Activated CD4-positive, CD25-positive, alpha-beta regulatory T cell treated with anti-CD3 and anti-CD28 coated beads, Interleukin-2, amount 50 U/mL, for 72 hours (primary cell): ENCODE data around the gene RNF4.
"Not testable (repeated sequence)": the region's sequence is repeated elsewhere in the genome, so short reads cannot be mapped to it uniquely, and the experiment has no call there.

Experiments used
- DNase-seq: peaks from one replicate; pipeline ENCODE4 v3.0.0; 2021

The RNF4 gene

DNA sequence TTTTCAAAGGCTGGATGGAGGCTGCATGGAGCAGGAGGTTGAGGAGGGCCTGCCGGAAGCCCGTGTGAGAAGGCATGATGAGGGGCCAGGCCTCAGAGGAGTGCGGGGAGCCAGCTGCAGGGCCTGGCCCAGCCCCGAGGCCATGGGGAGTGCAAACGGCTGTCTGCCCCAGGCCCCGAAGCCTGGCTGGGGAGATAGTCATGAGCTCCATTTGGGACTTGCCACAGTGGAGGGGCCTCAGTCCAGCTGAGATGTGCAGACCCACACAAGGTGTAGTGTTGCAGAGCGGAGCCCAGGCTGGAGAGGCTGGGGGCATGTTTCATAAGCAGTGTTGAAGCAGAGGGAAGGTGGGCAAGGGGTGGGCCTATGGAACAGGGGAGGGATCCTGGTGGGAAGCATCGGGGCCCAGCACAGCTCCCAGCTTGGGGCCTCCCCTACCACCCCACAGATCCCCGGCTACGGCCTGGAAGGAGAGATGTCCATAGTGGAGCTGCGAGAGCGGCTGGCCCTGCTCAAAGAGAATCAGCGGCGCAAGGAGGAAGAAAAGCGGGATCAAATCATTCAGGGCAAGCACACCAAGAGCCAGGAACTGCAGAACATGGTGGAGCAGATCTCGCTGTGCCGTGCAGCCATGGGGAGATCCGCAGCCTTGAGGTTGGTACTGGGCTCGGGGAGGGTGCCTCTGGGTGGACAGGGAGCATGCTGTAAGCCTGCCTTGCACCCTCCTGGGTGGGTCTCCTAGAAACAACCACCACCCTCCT lies 9.1 kb upstream of the RNF4 start:
- DNase-seq, result no peak

DNA sequence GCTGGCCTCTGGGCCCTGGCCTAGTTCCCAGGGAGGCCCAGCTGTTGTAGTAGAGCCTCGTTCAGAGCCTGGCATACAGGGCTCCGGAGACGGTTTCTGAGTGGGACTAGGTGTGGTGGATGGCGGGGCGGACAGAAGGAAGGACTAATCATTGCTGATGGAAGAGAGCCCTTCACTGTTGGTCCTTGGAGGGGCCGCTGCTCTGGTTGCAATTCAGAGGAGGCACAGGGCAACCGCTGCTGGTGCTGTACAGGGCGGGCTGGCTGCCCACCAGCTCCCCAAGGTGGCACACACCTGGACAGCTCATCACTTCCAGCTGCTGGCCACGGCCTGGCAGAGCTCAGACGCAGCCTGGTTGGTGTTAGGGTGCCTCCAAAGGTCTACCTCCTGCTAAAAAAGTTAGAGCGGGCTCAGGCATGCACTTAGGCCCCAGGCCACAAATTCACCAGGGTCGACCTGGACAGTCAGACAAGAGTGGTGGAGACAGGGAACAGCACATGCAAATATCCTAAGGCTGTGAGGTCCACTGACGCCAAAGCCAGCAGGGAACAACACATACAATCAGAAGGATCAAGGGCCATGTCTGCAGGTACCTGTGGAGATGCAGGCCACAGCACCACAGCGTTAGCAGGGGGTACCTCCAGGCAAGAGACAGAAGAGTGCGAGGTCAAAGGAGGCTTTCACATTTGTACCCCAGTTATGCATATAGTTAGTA lies 7.5 kb upstream of the RNF4 start:
- no peak for DNase-seq

DNA sequence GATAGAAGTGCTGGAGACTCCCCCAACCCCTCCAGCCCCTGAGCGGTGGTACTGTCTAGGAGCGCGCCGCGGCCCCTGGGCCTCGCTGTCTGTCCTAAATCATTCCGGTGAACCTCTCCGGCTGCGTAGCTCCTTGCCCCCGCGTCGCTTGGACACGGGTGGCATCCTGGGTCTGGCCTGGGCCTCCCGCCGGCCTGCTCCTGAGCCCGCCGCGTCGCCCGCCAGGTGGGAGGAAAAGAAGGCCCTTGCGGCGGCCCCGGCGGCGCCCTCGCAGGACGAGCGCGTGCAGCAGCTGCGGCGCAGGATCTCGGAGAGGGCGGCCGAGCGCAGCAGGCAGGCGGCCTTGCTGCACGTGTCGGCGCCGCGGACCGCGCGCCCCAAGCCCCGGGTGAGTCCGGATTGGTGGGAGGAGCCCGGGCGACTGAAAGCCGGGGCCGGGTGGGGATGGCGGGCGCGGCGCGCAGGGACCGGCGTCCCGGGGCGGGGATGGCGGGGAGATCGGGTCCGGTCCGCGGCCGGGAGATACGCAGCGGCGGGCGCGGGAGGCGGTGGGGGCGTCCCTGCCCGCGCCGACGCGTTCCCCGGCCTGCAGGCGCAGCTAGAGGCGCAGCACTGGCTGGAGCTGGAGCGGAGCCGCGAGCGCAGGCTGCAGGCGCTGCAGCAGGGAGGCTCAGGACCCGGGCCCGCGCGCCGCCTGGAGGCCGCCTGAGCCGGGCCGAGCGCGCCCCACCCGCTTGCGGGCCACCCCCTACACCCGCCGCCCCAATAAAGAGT lies 6.5 kb upstream of the RNF4 start:
- peak; percentile 64 for DNase-seq

DNA sequence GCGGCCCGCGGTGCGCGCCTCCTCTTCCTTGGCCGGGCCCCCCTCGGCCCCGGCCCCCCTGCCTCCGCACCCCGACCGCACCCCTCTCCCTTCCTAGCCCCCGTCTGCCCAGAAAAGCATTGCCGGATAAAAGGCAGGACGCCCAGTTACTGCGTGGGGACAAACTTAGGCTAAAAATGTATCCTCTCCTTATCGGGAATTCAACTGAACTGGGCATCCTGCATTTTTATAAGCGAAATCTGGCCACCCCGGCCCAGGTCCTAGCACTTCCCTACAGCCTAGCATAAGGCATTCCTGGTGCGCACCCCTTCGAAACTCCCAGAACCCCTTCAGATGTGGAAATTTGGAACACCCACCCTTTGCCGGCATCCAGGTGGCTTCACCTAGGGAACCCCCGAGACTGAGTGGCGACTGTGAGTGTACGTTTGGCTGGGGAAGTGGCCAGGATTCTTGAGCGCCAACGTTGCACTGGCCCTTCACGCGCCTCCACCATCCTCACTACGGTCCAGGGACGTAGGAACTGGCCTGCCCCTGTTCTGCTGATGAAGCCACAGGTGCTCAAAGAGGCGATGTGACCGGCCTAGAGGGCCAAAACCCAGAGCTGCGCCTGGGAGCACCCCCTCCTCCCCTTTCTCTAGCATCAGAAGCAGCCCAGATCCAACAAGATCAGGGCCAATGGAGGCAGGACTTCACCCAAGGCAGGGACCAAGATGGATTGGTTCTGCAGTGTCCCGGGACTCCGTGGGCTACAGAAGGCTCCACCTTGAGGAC lies 5.7 kb upstream of the RNF4 start:
- no peak for DNase-seq

DNA sequence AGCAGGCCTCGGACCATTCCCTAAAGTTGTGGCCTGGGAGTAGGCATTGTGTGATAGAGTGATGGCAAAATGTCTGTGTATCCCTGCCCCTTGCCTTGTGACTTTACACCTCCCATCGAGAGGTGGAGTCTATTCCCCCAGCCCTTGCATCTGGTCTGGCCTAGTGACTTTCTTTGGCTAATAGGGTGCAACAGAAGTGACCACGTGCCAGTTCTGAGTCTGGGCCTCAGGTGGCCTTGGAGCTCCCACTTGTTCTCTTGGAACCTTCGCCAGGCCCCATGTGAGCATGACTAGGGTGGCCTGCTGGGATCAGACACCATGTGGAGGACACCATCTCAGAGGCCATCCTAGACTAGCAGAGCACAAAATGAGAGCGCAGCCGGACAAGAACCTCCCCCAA lies 3.9 kb upstream of the RNF4 start:
- no peak for DNase-seq

DNA sequence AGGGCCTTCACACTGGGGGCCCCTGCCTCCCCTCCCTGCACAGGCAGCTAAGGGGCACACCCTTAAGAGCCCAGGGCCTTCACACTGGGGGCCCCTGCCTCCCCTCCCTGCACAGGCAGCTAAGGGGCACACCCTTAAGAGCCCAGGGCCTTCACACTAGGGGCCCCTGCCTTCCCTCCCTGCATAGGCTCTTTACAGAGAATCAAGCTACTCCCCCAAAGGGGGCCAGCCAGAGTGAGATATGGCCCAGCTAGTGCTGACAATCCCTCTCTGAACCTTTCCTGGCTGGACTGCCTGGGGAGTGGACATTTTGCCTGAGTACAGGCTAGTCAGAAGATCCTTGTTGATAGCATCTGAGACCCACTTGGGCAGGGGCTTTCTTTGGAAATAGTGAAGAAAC lies 3.4 kb upstream of the RNF4 start:
- DNase-seq, result not testable (repeated sequence)

DNA sequence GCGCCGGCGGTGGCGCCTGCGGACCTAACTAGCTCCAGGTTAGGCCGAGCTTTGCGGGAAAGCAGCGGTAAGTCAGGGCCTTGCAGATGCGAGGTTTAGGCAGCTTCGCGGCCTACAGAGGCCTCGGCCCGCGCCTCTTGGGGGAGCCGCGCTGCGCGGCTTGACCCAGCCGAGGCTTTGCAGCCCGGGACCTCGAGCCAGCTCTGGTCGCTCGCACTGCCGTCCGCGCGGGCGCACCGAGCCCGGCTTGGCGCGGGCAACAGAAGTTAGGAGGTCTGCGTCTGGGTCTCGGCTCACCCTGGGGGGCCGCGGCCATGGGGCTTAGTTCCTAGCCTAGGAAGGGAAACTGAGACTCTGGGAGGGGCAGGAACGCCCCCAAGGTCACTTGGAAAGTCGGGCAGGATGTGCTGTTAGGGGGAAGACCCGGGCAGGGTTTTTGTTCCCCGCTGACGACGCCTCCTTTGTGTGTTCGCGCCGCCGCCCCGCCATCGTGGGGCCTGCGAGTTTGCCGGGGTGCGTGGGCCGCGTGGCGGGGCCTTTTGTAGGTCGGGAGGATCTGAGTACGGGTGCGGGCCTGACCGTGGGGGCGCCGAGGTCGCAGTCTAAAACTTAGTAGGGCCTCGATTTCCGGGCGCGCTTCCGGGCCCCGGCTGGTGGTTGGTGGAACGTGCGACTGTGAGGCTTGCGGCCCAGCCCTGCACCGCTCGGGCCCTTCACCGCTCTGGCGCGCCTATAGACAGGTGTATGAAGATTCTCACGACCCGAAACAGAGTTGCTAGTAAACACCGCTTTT lies 482 bp downstream of the RNF4 start:
- peak; percentile 79 for DNase-seq

DNA sequence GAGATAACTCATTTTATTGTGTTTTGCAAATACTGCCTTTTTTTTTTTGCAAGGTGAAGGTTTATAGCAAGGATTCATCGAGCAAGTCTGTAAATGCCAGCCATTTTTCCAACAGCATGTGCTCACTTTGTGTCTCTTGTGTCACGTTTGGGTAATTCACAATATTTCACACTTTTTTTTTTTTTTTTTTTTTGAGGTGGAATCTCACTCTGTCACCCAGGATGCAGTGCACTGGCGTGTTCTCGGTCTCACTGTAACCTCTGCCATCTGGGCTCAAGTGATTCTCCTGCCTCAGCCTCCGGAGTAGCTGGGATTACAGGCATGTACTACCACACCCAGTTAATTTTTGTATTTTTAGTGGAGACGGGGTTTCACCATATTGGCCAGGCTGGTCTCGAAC lies 1.9 kb downstream of the RNF4 start:
- DNase-seq, result no peak

GRCh38 chr4:2472187-2472586 lies 3.3 kb downstream of the RNF4 start:
- no peak for DNase-seq

DNA sequence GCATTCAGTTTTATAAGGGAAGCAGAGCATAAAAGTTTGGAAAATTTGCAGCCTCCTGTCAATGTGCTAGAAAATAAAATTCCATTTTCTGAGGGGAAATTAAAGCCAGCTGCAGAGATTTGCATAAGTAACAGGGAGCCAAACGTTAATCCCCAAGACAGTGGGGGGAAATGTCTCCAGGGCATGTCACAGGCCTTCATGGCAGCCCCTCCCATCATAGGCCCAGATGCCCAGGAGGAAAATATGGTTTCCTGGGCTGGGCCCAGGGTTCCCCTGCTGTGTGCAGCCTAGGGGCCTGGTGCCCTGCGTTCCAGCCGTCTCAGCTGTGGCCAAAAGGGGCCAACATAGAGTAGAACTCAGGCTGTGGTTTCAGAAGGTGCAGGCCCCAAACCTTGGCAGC lies 9.3 kb downstream of the RNF4 start:
- DNase-seq, result no peak

GRCh38 chr4:2480649-2481048 lies 11.7 kb downstream of the RNF4 start:
- no peak for DNase-seq

GRCh38 chr4:2482192-2482591 lies 13.3 kb downstream of the RNF4 start:
- DNase-seq, result no peak

GRCh38 chr4:2482693-2483092 lies 13.8 kb downstream of the RNF4 start:
- DNase-seq, result no peak

DNA sequence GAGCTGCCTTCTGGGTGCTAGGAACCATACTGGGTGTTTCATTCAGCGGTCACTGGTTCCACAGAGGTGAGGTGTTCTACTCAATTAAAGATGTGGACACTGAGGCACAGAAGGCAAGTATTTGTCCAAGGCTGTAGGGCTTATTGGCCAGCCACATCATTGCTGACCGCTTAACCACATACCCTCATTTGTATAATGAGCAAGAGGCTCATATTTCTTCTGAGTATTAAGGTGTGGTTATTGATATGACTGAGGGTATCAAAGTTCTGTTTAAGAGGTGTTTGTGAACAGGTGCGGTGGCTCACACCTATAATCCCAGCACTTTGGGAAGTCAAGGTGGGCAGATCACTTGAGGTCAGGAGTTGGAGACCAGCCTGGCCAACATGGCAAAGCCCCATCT lies 14.3 kb downstream of the RNF4 start:
- no peak for DNase-seq

GRCh38 chr4:2484185-2484584 lies 15.3 kb downstream of the RNF4 start:
- DNase-seq, result no peak

GRCh38 chr4:2484993-2485392 lies 16.1 kb downstream of the RNF4 start:
- DNase-seq, result peak; percentile 50

DNA sequence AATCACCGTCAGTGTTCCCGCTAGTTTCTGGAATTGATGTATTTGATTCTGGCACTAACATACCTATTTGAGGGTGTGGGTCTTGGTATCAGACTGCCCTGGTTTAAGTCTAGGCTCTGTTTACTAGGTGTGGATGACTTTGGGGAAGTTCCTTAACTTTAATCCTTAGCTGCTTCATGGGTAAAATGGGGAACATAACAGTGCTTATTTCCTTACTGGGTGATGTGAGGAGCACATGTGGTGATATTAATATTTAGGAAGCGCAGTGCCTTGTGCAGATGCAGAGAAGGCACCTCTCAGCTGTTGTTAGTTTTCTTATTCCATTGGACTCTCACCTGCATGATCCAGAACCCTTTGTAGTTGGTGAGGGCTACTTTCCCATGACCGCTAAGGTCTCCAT lies 17.1 kb downstream of the RNF4 start:
- DNase-seq, result no peak

- no peak for DNase-seq
Observed at GRCh38 chr4:2486981-2487380, 18.1 kb downstream of the RNF4 start.

DNA sequence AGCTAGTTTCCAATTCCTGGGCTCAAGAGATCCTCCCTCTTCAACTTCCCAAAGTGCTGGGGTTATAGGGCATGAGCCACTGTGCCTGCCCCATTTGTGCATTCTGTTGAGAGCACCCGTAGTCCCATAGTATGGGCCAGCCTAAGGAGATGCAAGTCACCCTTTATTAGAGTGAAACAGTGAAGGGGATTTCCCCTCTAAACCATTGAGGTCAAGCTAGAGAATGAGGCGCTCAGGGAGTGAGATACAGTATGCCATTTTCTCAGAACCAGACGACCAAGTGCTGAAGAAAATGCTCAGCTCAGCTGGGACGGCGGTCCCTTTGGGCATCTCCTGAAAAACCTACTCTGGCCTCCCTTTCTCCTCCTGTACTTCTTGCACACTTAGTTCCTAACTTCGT lies 18.7 kb downstream of the RNF4 start:
- no peak for DNase-seq

GRCh38 chr4:2489081-2489805 lies 20.3 kb downstream of the RNF4 start:
- DNase-seq, result no peak

DNA sequence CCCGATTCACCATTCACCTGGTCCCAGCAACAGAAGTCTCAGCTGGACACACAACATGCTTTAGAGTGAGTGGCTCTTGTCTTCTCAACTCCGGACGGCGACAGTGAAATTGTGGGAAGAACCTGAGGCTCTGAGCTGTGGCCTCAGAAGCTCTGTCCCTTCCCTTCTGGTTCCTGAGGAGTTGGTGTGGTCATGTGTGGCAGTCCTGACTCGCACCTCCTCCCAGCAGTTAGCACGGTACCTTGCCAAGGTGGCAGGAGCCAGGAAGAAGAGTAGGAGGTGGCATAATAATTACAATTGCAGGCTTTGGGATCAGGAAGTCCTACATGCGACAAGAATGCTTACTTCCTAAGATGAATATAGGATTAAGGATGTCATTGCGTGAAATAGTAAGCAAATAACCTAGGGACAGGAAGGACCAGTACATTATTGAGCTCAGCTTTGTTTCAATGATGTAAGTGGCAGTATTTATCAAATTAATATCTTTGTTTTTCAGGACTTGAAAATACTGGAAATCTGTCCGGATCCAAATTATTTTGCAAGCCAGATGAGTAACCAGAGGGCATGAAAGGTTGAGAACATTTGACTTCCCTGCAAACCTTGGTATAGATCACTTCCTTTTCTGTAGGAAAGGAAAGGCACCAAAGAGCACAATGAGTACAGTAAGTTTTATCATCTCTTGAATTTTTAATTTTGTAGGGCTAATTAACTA lies 21.1 kb downstream of the RNF4 start:
- no peak for DNase-seq
